D721Med (cell line): ENCODE data around the gene AURKAIP1.

Source experiments
- DNase-seq: peaks from one replicate; pipeline ENCODE4 v3.0.0; 2011; ENCODE audit warnings: low spot score; ENCODE audit not compliant: insufficient read length
- FAIRE-seq: peaks from 2 replicates; lab custom pipeline; 2011; peaks lifted over from hg19 to GRCh38; lab: Jason Lieb, UNC
- TF ChIP-seq, protein P1 (sequence below): IDR thresholded peaks from 2 replicates; pipeline ENCODE4 v1.5.1; 2012; ENCODE audit warnings: mild to moderate bottlenecking, control low read depth; ENCODE audit not compliant: insufficient read depth; ENCODE audit errors: missing control alignments

AURKAIP1 gene

DNA sequence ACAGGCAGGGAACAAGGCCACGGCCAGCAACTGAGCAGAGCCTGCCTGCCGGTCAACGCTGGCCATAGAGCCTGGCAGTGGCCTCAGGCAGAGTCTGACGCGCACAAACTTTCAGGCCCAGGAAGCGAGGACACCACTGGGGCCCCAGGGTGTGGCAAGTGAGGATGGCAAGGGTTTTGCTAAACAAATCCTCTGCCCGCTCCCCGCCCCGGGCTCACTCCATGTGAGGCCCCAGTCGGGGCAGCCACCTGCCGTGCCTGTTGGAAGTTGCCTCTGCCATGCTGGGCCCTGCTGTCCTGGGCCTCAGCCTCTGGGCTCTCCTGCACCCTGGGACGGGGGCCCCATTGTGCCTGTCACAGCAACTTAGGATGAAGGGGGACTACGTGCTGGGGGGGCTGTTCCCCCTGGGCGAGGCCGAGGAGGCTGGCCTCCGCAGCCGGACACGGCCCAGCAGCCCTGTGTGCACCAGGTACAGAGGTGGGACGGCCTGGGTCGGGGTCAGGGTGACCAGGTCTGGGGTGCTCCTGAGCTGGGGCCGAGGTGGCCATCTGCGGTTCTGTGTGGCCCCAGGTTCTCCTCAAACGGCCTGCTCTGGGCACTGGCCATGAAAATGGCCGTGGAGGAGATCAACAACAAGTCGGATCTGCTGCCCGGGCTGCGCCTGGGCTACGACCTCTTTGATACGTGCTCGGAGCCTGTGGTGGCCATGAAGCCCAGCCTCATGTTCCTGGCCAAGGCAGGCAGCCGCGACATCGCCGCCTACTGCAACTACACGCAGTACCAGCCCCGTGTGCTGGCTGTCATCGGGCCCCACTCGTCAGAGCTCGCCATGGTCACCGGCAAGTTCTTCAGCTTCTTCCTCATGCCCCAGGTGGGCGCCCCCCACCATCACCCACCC, 43.7 kb downstream of the AURKAIP1 start, which contains the start of gene TAS1R3:
TSS of gene TAS1R3 (plus strand) at position 213 of the 898 bp plus-strand sequence. CDS start at position 279, 66 bp downstream.
- FAIRE-seq (no peak), DNase-seq (no peak)
- TF ChIP-seq, protein P1, sequence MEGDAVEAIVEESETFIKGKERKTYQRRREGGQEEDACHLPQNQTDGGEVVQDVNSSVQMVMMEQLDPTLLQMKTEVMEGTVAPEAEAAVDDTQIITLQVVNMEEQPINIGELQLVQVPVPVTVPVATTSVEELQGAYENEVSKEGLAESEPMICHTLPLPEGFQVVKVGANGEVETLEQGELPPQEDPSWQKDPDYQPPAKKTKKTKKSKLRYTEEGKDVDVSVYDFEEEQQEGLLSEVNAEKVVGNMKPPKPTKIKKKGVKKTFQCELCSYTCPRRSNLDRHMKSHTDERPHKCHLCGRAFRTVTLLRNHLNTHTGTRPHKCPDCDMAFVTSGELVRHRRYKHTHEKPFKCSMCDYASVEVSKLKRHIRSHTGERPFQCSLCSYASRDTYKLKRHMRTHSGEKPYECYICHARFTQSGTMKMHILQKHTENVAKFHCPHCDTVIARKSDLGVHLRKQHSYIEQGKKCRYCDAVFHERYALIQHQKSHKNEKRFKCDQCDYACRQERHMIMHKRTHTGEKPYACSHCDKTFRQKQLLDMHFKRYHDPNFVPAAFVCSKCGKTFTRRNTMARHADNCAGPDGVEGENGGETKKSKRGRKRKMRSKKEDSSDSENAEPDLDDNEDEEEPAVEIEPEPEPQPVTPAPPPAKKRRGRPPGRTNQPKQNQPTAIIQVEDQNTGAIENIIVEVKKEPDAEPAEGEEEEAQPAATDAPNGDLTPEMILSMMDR = no peak

DNA sequence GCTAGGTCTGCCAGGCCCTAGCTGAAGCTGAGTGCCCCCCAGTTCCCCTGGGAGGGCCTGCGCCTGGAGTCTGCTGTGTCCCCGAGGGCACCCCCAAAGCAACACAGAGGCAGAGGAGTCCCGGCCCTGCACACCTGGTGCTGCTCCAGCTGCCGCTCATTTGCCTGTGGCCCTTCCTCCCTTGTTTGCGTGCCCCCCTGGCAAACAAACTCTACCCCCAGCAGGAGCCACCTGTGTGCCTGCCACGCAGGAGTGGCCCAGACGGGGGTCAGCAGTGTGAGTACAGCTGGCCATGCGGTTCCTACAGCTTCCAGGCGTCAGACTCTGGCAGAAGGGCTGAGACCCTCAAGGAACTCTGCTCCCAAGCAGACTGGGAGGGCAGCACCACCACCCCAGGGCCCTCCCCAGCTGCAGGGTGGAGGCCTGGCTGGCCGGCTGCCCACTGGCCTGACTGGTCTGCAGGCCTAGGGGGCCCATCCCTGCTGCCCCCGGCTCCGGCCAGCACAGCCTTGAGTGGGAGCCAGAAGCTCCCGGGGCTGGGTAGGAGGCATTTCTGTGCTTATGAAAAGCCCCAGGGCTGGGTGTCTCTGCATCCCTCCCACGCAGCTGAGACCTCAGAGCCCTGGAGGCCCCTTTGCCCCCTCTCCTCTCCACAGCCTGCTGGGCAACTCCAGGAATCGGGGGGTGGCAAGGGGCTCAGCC, 44.5 kb downstream of the AURKAIP1 start:
- DNase-seq = no peak
- TF ChIP-seq, protein P1 = no peak
- no peak for FAIRE-seq

DNA sequence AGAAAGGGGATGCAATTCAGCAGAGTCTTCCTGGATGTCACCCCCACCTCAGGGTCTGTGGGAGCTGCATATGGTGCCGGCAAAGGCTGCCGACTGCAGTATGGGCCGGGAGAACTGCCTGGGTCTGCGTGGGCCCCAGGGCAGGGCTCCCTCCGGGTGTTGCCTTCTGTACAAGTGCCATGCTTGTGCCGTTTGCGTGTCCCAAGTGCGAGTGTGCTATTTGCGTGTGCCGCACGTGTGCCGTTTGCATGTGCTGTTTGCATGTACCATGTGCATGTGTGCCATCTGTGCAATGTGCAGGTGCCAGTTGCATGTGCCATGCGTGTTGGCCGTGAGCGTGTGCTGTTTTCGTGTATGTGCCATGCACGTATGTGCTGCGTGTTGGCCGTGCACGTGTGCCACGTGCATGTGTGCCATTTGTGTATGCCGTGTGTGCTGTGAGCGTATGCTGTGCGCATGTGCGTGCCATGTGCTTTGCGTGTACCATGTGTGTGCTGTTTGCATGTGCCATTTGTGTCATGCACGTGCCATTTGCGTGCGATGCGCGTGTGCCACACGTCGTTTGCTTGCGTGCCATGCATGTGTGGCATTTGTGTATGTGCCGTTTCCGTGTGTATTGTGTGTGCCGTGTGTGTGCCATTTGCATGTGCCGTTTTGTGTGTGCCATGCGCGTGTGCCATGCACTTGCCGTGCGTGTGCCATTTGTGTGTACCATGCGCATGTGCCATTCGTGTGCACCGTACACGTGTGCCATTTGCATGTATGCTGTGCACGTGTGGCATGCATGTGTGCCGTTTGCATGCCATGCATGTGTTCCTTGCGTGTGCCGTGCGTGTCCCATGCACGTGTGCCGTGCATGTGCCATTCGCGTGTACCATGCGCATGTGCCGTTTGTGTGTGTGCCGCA, 45.5 kb downstream of the AURKAIP1 start:
- FAIRE-seq (no peak), DNase-seq (no peak)
- TF ChIP-seq, protein P1 = no peak

DNA sequence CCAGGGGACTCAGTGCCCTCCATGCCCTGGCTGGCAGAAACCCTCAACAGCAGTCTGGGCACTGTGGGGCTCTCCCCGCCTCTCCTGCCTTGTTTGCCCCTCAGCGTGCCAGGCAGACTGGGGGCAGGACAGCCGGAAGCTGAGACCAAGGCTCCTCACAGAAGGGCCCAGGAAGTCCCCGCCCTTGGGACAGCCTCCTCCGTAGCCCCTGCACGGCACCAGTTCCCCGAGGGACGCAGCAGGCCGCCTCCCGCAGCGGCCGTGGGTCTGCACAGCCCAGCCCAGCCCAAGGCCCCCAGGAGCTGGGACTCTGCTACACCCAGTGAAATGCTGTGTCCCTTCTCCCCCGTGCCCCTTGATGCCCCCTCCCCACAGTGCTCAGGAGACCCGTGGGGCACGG, 46.8 kb downstream of the AURKAIP1 start:
- FAIRE-seq (no peak), DNase-seq (no peak)
- TF ChIP-seq, protein P1 = no peak

DNA sequence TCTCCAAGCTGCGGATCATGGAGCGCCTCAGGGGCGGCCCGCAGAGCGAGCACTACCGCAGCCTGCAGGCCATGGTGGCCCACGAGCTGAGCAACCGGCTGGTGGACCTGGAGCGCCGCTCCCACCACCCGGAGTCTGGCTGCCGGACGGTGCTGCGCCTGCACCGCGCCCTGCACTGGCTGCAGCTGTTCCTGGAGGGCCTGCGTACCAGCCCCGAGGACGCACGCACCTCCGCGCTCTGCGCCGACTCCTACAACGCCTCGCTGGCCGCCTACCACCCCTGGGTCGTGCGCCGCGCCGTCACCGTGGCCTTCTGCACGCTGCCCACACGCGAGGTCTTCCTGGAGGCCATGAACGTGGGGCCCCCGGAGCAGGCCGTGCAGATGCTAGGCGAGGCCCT, 47.7 kb downstream of the AURKAIP1 start:
- no peak for FAIRE-seq
- TF ChIP-seq, protein P1 = no peak
- no peak for DNase-seq

DNA sequence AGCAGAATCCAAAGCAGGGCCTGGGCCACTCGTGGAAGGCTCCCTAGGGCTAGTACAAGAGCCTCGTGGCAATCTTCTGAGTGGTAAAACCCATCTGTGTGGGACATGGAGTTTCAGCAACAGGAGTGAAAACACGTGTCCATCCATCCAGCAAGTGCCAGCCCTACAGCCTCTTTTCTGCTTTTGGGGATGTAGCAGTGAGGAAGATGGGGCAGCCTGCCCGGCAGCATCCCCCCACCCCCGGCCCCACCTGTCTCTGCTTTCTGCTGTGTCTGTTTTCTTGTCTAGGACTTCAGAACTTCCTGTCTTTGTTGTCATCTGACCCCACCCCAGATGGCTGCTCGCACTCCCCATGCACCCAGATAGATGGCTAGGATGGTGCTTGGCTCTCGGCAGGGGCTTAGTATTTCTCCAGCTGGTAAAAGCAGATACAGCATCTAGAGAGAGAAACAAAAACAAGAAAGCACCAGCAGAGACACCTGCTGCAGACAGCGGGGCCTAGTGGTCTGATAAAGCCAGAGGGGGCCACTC, 48.9 kb downstream of the AURKAIP1 start:
- DNase-seq (no peak), FAIRE-seq (no peak)
- TF ChIP-seq, protein P1 = no peak
